Activated CD8-positive, alpha-beta memory T cell treated with anti-CD3 and anti-CD28 coated beads for 36 hours (primary cell): ENCODE results near the gene RPL36. TPM values are rescaled to one million over a fixed set of nuclear protein-coding genes. Genes with fewer than 3 reads are reported as not detected.

Experiments used
- CTCF ChIA-PET: fragments of 350-600 bp; sonication (Branson Sonifier 250); formaldehyde crosslinking; loops from one replicate; lab custom pipeline; 2021; ENCODE audit warnings: antibody characterized with exemption; lab: Charles Lee
- POLR2A ChIA-PET: fragments of 350-600 bp; sonication (Branson Sonifier 250); formaldehyde crosslinking; loops from one replicate; lab custom pipeline; 2021; ENCODE audit warnings: antibody characterized with exemption; lab: Charles Lee
- total RNA-seq, 2 experiments: library from RNA; stranded (reverse); gene quantifications; one replicate each; pipeline ENCODE4 v1.2.3, GENCODE V29; 2021

RPL36 gene
- total RNA-seq = 1,000 to 10,000 TPM; 1,455 to 1,458 TPM

GRCh38 chr19:5690125-5690954 is at the start of gene RPL36:
RPL36 (plus strand) TSS chr19:5690295; CDS start chr19:5690508, 213 bp downstream.
- POLR2A ChIA-PET = interaction anchor here (0.6 to 2.8 kb wide), 10 partner anchors 8 to 213 kb away, joined by 3 to 73 read pairs (median 4); partner anchors contain the start of genes CATSPERD, LONP1, NDUFA11 and SAFB
- CTCF ChIA-PET = interaction anchor here (0.7 to 3.7 kb wide), 14 partner anchors 9 to 139 kb away, joined by 3 to 25 read pairs (median 4); partner anchors contain the start of genes CATSPERD, HSD11B1L, LONP1 and SAFB2

DNA sequence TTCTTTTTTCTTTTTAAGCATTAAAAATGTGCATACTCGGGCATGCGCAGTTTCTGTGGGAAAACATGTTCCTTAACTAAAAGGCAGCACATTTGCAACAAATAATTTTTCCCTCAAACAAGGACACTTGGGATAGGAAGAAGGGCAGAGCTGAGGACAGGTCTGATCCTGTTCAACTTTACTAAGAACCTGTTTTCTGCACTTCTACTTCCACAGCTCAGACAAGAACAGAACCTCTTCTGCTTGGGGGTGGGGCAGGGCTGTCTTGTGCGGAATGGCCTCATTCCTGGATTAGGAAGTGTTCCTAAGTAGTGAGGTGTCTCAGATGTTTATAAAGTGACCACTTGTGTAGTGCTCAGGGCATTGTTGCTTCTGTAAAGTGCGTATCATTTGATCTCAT is 48.9 kb upstream of the RPL36 start:
- POLR2A ChIA-PET = no interaction called here
- CTCF ChIA-PET = no interaction called here

DNA sequence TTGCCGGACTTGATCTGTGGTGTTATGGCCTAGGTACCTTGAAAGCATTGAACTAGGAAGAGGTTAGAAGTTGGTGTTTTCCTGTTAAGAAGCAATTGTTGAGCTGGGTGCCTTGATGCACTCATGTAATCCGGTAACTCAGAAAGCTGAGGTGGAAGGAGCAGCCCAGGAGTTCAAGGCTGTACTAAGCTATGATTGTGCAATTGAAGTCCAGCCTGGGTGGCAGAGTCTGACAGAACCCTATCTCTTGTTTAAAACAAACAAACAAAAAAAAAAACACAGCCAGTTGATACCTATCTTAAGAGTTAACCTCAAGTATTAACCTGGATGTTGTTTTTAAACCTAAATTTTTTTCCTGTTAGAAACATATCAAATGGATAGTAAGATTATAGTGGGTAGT is 47.9 kb upstream of the RPL36 start:
- ChIA-PET POLR2A (no interaction called here), CTCF (no interaction called here)

DNA sequence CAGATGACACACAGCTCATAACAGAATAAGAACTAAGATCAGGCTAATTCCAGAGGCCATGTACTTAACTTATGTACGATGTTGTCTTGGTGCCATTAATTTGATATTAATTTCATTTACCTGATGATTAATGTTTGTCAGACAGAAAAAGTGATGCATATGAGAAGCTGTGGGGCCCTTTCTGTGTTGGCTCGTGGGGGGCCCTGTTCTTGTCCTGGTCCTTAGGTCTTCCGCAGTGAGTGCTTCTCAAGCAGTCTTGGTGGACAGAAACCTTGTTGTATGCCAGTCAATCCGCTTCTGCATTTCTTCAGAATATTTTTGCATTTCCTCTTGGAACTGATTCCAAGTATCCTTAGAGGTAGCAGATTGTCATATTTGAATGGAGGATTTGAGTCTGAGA is 47.0 kb upstream of the RPL36 start:
- POLR2A ChIA-PET = interaction anchor here (0.7 kb wide), 1 partner anchor 25 kb away, joined by 10 read pairs; no protein-coding TSS in a partner anchor
- CTCF ChIA-PET = no interaction called here

- ChIA-PET CTCF (no interaction called here), POLR2A (no interaction called here)
Observed at GRCh38 chr19:5644037-5644436, 46.1 kb upstream of the RPL36 start.

- ChIA-PET CTCF (interaction anchor here (0.6 kb wide), 2 partner anchors 9 to 1574 kb away, joined by 3 read pairs; no protein-coding TSS in a partner anchor), POLR2A (no interaction called here)
Observed at GRCh38 chr19:5645409-5645808, 44.7 kb upstream of the RPL36 start.

DNA sequence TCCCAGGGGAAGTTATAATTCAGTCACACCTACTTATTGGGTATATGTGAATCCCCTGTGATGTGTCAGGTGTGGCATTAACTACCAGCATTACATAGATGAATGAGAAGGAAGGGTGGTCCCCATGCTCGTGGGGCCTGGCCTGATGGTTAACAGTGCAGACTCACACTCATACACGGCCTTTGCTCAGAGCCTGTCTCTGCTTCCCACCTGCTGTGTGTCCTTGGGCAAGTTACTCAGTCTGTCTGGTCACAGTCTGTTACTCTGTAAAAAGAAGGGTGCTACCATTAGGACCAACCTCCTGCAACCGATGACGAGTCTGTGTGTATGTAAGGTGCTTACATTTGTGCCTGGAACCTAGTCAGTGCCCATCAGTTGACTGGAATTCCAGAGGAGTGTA is 43.4 kb upstream of the RPL36 start:
- POLR2A ChIA-PET = no interaction called here
- CTCF ChIA-PET = no interaction called here

- CTCF ChIA-PET = no interaction called here
- POLR2A ChIA-PET = no interaction called here
Observed at GRCh38 chr19:5648464-5648863, 41.6 kb upstream of the RPL36 start.

DNA sequence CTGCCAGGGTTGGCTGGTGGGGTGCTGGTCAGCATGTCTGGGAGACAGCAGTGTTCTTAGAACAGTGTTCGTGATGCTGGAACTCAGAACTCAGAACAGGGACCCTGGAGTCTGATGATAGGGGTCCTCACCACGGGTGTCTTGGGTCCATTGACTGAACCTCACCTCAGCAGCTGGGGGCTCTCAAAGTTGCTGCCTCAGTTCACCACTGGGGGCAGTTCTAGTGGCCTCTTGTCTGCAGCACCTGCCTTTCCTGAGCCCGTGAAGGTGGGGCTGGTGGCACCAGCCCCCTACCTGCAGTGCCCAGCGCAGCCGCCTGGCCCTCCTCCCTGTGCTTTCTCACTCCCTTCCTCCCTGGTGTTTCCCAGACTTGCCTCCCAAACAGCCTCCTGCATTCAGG is 38.7 kb upstream of the RPL36 start:
- CTCF ChIA-PET = no interaction called here
- POLR2A ChIA-PET = no interaction called here

DNA sequence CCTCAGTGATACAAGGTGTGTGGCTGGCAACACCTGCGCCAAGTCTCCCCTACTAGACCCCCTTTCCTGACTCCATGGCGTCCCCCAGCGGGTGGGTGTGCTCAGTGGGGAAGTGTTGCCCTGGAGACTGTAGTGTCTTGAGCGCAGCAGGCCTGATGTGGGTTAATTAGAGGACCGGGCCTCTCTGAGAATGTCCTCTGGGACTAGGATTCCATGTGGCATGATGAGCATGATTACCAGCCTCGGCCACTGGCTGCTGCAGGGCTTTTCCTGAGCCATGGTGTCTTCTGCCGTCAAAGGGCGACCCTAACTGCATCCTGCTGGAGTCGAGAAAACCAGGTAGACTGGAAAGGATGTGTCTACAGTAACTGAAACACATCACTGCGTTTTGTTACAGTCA is 37.8 kb upstream of the RPL36 start:
- POLR2A ChIA-PET = no interaction called here

DNA sequence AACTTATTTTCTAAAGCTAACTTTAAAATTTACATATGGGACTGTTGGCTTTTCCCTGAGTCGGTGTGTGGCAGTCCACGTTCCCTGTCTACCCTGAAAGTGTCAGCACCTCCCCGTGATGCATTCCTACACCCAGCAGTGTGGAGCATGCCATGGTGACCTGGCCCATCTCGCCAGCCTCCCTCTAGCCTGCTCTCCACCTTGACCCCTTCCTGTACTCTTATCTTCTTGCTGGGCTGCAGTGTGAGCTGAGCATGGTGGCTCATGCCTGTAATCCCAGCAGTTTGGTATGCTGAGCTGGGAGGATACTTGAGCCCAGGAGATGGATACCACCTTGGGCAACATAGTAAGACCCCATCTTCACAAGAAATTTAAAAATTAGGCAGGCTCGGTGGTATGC is 35.2 kb upstream of the RPL36 start:
- POLR2A ChIA-PET = interaction anchor here (0.7 kb wide), 1 partner anchor 1521 kb away, joined by 6 read pairs; no protein-coding TSS in a partner anchor
- CTCF ChIA-PET = interaction anchor here (0.8 kb wide), 1 partner anchor 10 kb away, joined by 3 read pairs; no protein-coding TSS in a partner anchor

More for the DNA sequence above, 37.8 kb upstream of the RPL36 start:
- CTCF ChIA-PET = no interaction called here

GRCh38 chr19:5655412-5655811 is 34.7 kb upstream of the RPL36 start:
- POLR2A ChIA-PET = interaction anchor here (0.7 kb wide), 1 partner anchor 1520 kb away, joined by 6 read pairs; no protein-coding TSS in a partner anchor

DNA sequence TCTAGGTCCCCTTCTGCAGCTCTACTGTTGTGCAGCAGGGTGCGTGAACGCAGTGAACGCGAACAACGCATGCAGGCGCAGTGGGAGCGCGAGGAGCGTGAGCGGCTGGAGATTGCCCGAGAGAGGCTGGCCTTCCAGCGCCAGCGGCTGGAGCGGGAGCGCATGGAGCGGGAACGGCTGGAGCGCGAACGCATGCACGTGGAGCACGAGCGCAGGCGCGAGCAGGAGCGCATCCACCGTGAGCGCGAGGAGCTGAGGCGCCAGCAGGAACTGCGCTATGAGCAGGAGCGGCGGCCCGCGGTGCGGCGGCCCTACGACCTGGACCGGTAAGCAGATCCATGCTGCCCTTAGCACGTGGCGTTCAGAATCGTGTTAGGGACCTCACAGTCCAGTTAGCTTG is 28.6 kb upstream of the RPL36 start:
- ChIA-PET POLR2A (no interaction called here), CTCF (no interaction called here)

More at GRCh38 chr19:5655412-5655811, 34.7 kb upstream of the RPL36 start:
- CTCF ChIA-PET = no interaction called here

DNA sequence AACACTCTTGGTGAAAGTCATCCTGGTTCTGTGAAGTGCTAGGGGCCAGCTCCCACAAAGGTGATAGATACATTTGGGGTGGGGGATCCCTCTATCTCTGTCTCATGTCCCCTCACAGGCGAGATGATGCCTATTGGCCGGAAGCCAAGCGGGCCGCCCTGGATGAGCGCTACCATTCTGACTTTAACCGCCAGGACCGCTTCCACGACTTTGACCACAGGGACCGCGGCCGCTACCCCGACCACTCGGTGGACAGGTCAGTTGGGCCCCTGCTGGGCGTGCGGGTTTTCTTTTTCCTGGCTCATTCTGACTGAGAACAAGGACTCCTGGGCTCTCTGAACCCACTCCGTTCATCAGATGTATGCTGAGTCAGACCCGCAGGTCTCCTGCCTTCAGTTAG is 26.2 kb upstream of the RPL36 start:
- ChIA-PET POLR2A (no interaction called here), CTCF (no interaction called here)

GRCh38 chr19:5664515-5664914 is 25.6 kb upstream of the RPL36 start:
- POLR2A ChIA-PET = no interaction called here

DNA sequence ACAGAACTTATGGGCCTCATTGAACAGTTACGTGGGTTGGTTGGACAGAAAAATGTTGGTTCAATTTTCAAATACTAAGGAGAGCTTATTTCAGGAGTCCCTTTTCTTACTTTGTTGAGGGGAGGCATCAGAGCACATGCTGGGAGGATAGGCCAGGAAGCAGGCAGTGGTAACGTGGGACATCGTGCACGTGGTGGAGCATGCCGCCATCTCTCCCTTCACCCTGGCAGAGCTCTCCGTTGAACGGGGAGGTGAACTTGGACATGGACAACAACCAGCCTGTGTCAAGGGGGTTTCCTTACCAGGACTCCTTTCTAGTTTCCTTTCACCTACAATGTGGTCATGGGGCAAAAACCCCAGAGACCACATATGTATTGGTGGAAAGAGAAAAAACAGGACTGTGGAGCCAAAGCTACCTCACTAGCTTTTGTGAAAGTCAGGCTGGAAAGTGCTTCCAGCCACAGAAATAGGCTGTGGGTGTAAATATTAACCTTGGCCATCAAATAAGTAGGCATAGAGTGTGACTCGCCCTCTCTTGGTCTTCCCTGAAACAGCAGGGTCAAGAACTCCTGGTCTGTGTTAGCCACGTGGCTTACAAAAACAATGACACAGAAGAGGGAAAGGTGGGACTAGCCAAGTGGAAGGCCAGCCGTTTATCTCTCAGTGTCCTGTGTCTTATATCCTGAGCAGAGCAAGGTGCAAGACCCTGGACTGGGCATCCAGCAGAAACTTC is 24.1 kb upstream of the RPL36 start:
- ChIA-PET POLR2A (no interaction called here), CTCF (interaction anchor here (1.2 to 1.3 kb wide), 2 partner anchors 12 to 36 kb away, joined by 3 read pairs; no protein-coding TSS in a partner anchor)

More at GRCh38 chr19:5664515-5664914, 25.6 kb upstream of the RPL36 start:
- CTCF ChIA-PET = no interaction called here

DNA sequence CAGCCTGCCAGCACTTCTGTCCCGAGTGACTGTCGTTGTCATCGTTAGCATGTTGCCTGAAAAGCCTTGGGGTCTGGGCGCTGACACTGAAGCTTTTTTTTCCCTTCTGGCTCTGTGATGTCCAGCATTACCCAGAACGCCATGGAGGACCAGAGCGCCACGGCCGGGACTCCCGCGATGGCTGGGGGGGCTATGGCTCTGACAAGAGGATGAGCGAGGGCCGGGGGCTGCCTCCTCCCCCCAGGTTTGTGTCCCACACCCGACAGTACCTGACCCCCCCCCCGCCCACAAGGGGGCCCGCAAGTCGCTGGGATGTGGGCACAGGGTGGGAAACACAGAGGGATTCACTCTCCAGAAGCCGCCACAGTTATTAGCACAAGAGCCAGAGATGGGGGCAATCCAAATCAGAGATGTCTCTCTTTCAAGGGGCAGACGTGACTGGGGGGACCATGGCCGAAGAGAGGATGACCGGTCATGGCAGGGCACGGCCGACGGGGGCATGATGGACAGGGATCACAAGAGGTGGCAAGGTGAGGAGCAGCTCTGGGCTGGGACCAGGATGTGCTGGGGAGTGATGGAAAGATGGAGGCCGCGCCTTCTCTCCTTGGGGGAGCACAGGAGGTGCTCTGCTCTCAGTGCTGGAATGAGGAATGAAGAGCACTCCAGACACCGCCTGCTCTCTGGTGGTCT is 23.0 kb upstream of the RPL36 start:
- CTCF ChIA-PET = interaction anchor here (1.2 to 1.3 kb wide), 2 partner anchors 13 to 37 kb away, joined by 3 read pairs; no protein-coding TSS in a partner anchor

GRCh38 chr19:5667751-5668271 is 22.3 kb upstream of the RPL36 start:
- POLR2A ChIA-PET = no interaction called here
- CTCF ChIA-PET = no interaction called here

More for the DNA sequence above, 23.0 kb upstream of the RPL36 start:
- POLR2A ChIA-PET = no interaction called here

- ChIA-PET CTCF (interaction anchor here (1.5 kb wide), 1 partner anchor 51 kb away, joined by 3 read pairs; the partner anchor contains the start of gene CATSPERD), POLR2A (no interaction called here)
Observed at GRCh38 chr19:5669212-5669611, 20.9 kb upstream of the RPL36 start.
